Fibroblast of gingiva (primary cell): ENCODE data around the gene SHROOM3.
A peak's percentile ranks its signal among the peaks of the same experiment; 100 is the strongest.

Source experiments
- DNase-seq: peaks from one replicate; pipeline ENCODE4 v3.0.0-alpha.2; 2011; ENCODE audit warnings: low read depth

Gene SHROOM3

DNA sequence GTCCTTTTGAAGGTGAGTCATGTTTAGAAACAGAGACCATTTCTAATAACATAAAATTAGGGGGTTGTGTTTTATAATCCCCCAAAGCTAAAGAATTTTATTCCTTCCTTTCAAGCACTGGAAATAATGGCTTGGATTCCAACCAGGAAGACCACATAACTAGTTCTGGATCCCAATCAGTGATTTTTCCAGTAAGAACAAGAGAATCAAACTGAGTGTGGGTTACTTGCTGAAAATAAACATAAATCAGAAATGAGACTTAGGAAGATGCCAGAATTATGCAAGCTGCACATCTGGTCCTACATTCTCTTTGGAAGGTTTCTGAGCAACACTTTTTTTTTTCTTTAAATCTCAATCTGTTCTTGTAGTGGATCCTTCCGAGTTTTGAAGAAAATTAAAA is 386.6 kb downstream of the SHROOM3 start:
- peak; percentile 66 for DNase-seq

DNA sequence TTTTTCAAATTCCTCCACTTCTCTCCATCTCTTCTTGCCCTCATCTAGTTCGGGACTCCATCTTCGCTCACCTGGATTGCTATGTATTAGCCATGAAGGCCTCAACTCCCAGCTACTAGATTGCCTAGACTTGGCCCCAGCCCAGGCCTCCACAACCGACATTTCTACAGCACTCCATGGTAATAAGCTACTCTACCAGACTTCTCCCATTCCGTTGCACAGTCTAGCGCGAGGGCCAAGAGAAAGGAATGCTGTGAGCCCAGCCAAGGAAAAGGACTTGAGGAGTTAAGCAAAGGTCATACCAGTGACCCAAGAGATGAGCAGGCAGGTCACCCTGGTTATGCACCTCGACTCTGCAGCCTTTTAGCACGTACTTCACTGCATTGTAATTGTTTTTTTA is 387.3 kb downstream of the SHROOM3 start:
- DNase-seq, result no peak

DNA sequence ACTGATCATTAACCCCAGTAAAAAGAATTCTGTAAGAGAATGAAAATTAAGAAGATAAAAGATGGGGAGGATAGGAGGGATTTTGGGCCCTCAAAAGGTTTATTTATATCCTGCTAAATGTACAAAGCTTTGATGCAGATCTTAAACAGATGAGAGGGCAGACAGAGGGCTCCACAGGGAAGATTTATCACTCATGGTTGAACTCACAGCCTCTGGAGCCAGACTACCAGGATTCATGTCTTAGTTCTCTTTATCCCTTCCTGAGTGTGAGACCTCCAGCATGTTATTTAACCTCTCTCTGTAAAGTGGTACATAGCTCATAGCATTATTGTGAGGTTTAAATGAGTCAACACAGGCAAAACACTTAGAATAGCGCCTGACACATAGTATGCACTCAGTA is 388.5 kb downstream of the SHROOM3 start:
- no peak for DNase-seq

DNA sequence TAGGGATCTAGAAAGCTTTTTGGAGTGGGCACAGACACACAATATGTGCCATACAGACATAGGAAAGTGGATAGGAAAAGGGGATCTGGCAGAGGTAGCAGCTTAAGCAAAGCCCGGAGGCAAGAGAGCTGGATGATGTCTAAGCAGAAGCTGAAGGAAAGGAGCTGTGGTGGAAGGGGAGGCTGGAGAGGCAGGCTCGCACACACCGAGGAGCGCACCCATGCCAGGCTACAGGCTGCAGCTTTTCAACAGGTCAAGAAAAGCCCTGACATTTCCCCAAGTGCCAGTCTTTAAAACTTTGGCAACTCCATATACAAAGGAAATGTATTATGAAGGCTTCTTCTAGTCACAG is 395.6 kb downstream of the SHROOM3 start:
- DNase-seq, result peak; percentile 4

DNA sequence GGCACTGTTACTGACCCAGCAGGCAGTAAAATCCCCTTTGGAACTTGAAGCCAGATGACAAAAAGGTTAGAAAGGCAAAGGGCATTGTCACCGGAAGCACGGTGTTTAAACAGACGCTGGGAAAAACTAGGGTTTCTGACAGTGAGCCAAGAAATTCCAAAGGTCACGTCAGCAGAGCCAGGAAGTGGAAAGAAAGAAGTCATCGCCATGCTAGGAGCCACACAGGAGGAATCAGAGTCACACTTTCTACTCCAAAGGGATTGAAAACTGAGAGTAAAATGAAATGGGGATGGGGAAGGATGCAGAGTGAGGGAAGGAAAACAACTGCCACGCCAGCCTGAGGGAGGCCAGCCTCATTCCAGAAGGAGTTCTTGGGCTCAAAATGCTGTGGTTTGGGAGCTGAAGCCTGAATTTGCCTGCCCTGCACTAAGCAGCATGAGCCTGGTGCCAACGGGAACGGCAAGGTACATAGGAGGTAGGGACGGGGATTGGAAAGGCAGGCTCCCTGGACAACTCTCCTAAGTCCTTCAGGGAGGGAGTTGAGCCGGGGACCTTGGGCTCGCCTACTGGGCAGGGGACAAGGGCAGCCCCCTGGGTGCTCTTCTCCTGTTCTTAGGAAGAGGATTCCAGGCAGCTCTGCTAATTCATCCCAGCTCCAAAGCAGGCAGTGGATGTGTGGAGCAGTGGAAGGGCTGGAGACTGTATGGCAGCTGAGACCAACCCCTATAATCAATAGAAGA is 396.1 kb downstream of the SHROOM3 start:
- DNase-seq, result peak; percentile 78

DNA sequence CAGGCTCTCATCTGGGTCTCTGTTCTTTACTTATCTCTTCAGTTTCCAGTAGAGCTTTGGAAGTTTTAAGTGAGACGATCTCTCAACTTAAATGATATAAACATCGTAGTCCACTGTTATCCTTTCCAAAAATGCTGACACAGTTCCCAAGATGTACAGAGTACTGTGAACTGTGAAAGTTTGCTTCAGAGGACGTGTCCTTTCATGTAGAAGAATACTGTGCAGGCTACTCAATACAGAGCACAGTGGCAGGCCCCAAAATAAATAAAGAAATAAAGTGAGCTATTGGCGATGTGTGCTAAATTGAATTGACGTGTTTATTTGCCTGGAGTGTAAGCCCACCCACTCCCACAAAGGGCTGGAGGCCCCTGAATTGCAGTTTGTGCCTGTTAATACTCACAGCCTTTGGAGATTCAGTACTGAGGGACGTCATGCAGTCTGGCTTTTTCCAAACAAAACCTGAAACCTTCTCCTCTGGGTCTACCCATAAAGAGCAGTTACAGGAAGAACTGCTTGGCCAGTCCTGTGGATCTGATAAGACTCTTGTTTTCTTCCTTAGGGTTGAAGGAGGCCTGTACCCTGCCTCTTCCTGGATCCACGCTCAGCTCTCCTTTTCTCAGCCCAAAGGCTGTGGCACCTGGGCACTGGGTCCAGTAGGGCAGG is 396.8 kb downstream of the SHROOM3 start:
- no peak for DNase-seq
